Heart left ventricle (tissue), 13 donors: ENCODE data around the gene CIRBP.

Experiments
- CTCF ChIP-seq, 12 donors: fragments of 200-600 bp; sonication (generic) in 4 of 12; IDR thresholded peaks; one replicate each; pipeline versions ENCODE4 v1.5.0 to v1.8.0; 2018 to 2022; ENCODE audit warnings: antibody characterized with exemption in 12 of 12, mild to moderate bottlenecking in 5 of 12
- POLR2A ChIP-seq, 2 donors: fragments of 450-650 bp; IDR thresholded peaks; one replicate each; pipeline ENCODE4 v1.6.1; 2017; ENCODE audit warnings: antibody characterized with exemption in 2 of 2, mild to moderate bottlenecking in 2 of 2, moderate library complexity in 2 of 2
- donor health status: ischemic (EF 13 %, LVEDD 7.1; RV severe dilation, severe dysfunction).
- donor health status: DM: no; HTN: yes; CAD: no.
- donor health status: DM: no; HTN: no; CAD: no.
- donor health status: ischemic (EF 25% LVEDD 6.9; RV normal size, moderate dysfunction).
- donor health status: ischemic (EF 25% LVEDD 5.7; RV mildly dilated, moderate dysfunction).
- donor health status: ischemic (EF 35%, LVEDD 5.7; RV mildly dilated, moderate dysfunction).
- donor health status: nonischemic (EF 11% LVEDD 7.7; RV severe dilation, severe dysfunction).
- donor health status: DM: yes; HTN: yes; CAD: no.
- donor health status: PGD.
- donor health status: ischemic (EF 29% LVEDD 5.4; RV normal size, mild dysfunction).
- donor health status: nonischemic (EF 23%, LVEDD 6.1; RV moderate dilation, normal function).

- TF ChIP-seq CTCF (IDR thresholded peaks at IDR 0.05) (no peak), POLR2A (IDR thresholded peaks at IDR 0.05) (no peak)
Measured at GRCh38 chr19:1322198-1322981, 53.3 kb downstream of the CIRBP start.
